ENCODE data around the gene USP35.

DNA sequence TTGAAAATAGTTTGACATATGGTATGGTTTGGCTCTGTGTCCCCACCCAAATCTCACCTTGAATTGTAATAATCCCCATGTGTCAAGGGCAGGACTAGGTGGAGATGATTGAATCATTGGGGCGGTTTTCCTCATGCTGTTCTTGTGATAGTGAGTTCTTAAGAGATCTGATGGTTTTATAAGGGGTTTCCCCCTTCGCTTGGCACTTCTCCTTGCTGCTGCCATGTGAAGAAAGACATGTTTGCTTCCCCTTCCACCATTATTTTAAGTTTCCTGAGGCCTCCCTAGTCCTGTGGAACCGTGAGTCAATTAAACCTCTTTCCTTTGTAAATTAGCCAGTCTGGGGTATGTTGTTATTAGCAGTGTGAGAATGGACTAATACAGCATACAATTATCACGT lies 8.0 kb upstream of the USP35 start:
- TF ChIP-seq, protein P1, sequence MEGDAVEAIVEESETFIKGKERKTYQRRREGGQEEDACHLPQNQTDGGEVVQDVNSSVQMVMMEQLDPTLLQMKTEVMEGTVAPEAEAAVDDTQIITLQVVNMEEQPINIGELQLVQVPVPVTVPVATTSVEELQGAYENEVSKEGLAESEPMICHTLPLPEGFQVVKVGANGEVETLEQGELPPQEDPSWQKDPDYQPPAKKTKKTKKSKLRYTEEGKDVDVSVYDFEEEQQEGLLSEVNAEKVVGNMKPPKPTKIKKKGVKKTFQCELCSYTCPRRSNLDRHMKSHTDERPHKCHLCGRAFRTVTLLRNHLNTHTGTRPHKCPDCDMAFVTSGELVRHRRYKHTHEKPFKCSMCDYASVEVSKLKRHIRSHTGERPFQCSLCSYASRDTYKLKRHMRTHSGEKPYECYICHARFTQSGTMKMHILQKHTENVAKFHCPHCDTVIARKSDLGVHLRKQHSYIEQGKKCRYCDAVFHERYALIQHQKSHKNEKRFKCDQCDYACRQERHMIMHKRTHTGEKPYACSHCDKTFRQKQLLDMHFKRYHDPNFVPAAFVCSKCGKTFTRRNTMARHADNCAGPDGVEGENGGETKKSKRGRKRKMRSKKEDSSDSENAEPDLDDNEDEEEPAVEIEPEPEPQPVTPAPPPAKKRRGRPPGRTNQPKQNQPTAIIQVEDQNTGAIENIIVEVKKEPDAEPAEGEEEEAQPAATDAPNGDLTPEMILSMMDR (IDR thresholded peaks at IDR 0.05; ENCODE audit: poor library complexity) = no peak
- no peak for TF ChIP-seq EZH2 (IDR thresholded peaks at IDR 0.05; ENCODE audit: borderline replicate concordance)
- TF ChIP-seq EZH2phosphoT487 (IDR thresholded peaks at IDR 0.05; ENCODE audit: low read depth, severe bottlenecking, unreplicated experiment) = no peak

All from hepatocyte (in vitro differentiated cells).